ENCODE data around the gene PLIN4. TPM values are rescaled to one million over a fixed set of nuclear protein-coding genes. Genes with fewer than 3 reads are reported as not detected.

Gene PLIN4
- total RNA-seq, 2 donors from 2014 or later, result 0.05 TPM; not detected in 1

DNA sequence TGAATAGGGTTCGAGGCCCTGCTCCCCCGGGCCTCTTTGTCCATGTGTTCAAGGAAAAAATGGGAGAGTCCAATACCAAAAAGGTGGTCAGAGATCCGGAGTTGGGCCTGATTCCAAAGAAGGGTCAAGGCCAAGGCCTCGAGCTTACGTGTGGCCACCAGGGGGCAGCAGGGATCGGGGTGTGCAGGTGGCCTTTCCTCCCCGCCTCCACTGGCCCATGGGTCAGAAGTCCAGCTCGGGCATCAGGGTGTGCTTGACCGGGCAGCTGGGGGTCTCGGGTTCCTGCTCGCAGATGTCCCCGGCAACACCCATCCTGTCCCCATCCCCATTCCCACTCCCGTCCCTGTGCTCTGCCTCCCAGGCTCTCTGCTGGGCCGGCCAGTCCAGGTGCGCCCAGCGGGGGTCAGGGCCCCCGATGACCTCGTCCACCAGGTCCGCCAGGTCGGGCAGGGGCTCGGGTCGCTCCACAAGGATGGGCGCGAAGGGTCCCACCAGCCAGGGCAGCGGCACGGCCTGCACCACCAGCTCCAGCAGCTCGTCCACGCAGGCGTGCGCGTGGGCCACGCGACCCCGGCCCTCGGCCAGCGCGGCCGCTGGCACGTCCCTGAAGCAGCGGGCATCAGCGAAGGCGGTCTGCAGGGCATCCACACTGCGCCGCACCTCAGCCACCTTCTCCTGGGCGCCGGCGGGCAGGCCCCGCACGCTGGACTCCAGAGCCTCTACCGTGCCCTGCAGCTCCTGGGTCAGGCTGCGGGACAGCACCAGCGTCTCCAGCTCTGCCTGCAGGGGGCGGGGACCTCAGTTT lies 5.2 kb upstream of the PLIN4 start:
- Mint-ChIP-seq H3K9me3 (no peaks in the 10 kb centered on the region), H3K4me1 (no peaks in the 10 kb centered on the region)

DNA sequence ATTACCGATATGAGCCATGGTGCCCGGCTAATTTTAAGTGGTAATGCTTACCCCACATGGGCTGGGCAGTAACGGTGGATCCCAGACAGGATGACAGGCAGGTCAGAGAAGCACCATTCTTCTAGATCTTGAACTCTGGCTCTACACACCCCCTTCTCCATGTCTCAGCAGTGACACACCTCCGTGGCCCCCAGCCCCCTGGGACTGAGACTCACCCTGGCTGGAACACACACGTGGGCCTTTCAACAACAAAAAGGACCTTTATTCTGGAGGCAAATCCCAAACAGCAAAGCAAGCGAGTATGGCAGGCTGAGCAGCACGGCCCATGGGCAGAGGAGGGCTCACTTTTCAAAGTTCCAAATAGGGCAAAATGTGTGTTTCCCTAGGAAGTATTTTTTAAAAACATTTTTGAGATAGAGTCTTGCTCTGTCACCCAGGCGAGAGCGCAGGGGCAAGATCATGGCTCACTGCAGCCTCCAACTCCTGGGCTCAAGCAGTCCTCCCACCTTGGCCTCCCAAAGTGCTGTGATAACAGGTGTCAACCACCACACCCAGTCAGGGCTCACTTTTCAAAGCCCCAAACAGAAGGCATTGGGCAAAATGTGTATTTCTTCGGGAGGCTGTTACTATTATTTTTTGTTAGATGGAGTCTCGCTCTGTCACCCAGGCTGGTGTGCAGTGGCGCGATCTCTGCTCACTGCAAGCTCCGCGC lies 4.2 kb upstream of the PLIN4 start:
- Mint-ChIP-seq H3K4me3 (no peak overlapping the region), H3K36me3 (ENCODE audit: low read depth) (no peaks in the 10 kb centered on the region), H3K27me3 (peaks cover 3% of the 10 kb centered on the region), H3K9me3 (no peaks in the 10 kb centered on the region), H3K4me1 (no peaks in the 10 kb centered on the region), H3K27ac (no peak overlapping the region)
- no peak for ATAC-seq (replicated peaks)

More for the DNA sequence above, 5.2 kb upstream of the PLIN4 start:
- Mint-ChIP-seq H3K4me3 (no peak overlapping the region), H3K27ac (no peak overlapping the region), H3K36me3 (ENCODE audit: low read depth) (no peaks in the 10 kb centered on the region), H3K27me3 (peaks cover 3% of the 10 kb centered on the region)
- ATAC-seq (replicated peaks), result no peak

- no peak overlapping the region for H3K27ac Mint-ChIP-seq
- H3K36me3 Mint-ChIP-seq (ENCODE audit: low read depth), result no peaks in the 10 kb centered on the region
- ATAC-seq (replicated peaks), result no peak
- H3K4me3 Mint-ChIP-seq, result no peak overlapping the region
- no peaks in the 10 kb centered on the region for H3K4me1 Mint-ChIP-seq
- H3K27me3 Mint-ChIP-seq, result peaks cover 3% of the 10 kb centered on the region
- no peaks in the 10 kb centered on the region for H3K9me3 Mint-ChIP-seq
These were observed 3.6 kb upstream of the PLIN4 start for GRCh38 chr19:4521888-4522242.

DNA sequence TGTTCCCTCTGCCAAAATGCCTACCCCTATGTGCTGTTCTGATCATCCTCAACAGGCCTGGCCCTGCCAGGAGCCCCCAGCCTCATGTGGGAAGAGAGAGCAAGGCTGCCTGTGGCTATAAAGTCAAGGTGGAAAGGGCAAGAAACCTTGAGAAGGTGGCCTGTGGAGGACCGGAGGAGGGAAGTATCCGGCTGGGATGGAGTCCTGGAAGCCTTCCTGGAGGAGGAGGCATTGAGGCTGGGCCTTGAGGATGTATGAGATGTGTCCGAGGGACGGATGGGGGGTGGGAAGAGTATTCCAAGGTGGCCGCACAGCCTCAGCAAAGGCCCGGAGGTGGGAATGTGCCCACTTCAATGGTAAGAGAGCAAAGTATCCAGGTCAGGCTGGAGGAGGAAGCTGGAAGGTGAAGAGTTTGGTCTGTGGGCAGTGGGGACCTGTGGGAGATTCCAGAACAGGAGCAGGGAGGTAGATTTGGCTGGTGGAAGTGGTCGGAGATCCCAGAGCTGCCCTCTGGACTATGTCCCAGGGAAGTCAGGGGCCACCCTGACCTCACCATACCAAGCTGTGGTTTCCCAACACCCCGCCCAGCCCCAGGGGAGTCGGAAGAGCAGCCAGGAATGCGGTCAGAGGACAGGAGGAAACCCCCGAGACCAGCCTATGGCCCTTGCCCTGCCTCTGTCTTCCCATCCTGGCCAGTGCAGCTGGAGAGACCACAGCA lies 3.0 kb upstream of the PLIN4 start:
- H3K4me1 Mint-ChIP-seq, result no peaks in the 10 kb centered on the region
- no peaks in the 10 kb centered on the region for H3K36me3 Mint-ChIP-seq (ENCODE audit: low read depth)
- H3K27me3 Mint-ChIP-seq, result peaks cover 3% of the 10 kb centered on the region
- no peaks in the 10 kb centered on the region for H3K9me3 Mint-ChIP-seq
- no peak overlapping the region for H3K27ac Mint-ChIP-seq
- ATAC-seq (replicated peaks), result no peak
- H3K4me3 Mint-ChIP-seq, result no peak overlapping the region

- ATAC-seq (replicated peaks), result no peak
- no peaks in the 10 kb centered on the region for H3K9me3 Mint-ChIP-seq
- H3K4me3 Mint-ChIP-seq, result no peak overlapping the region
- H3K27ac Mint-ChIP-seq, result no peak overlapping the region
- peaks cover 3% of the 10 kb centered on the region for H3K27me3 Mint-ChIP-seq
- no peaks in the 10 kb centered on the region for H3K4me1 Mint-ChIP-seq
- H3K36me3 Mint-ChIP-seq (ENCODE audit: low read depth), result no peaks in the 10 kb centered on the region
These were observed 1.4 kb upstream of the PLIN4 start for GRCh38 chr19:4519521-4520277.

- Mint-ChIP-seq H3K4me1 (no peaks in the 10 kb centered on the region), H3K9me3 (no peaks in the 10 kb centered on the region), H3K27me3 (peaks cover 3% of the 10 kb centered on the region), H3K4me3 (no peak overlapping the region), H3K36me3 (ENCODE audit: low read depth) (no peaks in the 10 kb centered on the region), H3K27ac (no peak overlapping the region)
- no peak for ATAC-seq (replicated peaks)
These were observed 848 bp upstream of the PLIN4 start for GRCh38 chr19:4519172-4519496.

DNA sequence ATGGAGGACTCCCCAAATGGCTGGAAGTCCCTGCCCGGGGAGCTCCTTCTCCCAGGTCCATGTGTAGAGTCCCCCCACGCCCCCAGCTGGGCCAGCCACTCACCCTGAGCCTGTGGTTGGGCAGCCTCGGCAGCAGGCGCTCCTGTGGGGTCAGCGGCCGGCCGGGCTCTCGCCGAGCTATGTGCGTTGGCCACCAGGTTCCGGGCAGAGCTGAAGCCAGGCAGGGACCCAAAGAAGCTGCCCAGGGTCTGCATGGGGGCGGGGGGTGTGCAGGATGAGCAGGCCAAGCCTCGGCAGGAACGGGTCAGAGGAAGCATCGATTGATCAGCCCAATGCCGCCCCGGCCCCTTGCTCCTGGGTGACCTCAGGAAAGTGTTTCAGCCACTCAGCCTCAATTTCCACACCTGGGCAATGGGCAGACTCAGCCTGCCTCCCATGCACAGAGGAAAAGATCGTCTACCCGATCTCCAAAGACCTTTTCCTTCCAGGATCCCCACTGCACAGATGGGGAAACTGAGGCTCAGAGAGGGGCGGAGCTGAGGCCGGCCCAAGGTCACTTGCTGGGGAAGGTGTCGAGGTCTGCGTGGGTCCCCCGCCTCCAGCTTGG lies 732 bp downstream of the PLIN4 start:
- H3K27ac Mint-ChIP-seq, result no peak overlapping the region
- no peaks in the 10 kb centered on the region for H3K9me3 Mint-ChIP-seq
- H3K4me1 Mint-ChIP-seq, result no peaks in the 10 kb centered on the region
- no peaks in the 10 kb centered on the region for H3K36me3 Mint-ChIP-seq (ENCODE audit: low read depth)
- H3K27me3 Mint-ChIP-seq, result peaks cover 3% of the 10 kb centered on the region
- H3K4me3 Mint-ChIP-seq, result no peak overlapping the region
- no peak for ATAC-seq (replicated peaks)

- Mint-ChIP-seq H3K4me1 (no peaks in the 10 kb centered on the region), H3K27me3 (peaks cover 3% of the 10 kb centered on the region), H3K36me3 (ENCODE audit: low read depth) (no peaks in the 10 kb centered on the region), H3K4me3 (no peak overlapping the region), H3K27ac (no peak overlapping the region), H3K9me3 (no peaks in the 10 kb centered on the region)
- ATAC-seq (replicated peaks), result no peak
These were observed 1.4 kb downstream of the PLIN4 start for GRCh38 chr19:4516939-4517300.

- H3K4me3 Mint-ChIP-seq, result no peak overlapping the region
- no peaks in the 10 kb centered on the region for H3K4me1 Mint-ChIP-seq
- H3K36me3 Mint-ChIP-seq (ENCODE audit: low read depth), result no peaks in the 10 kb centered on the region
- H3K9me3 Mint-ChIP-seq, result no peaks in the 10 kb centered on the region
- no peak overlapping the region for H3K27ac Mint-ChIP-seq
- peaks cover 3% of the 10 kb centered on the region for H3K27me3 Mint-ChIP-seq
- no peak for ATAC-seq (replicated peaks)
These were observed 1.9 kb downstream of the PLIN4 start for GRCh38 chr19:4516199-4516938.

GRCh38 chr19:4515732-4516131 lies 2.6 kb downstream of the PLIN4 start:
- no peak overlapping the region for H3K27ac Mint-ChIP-seq
- H3K4me1 Mint-ChIP-seq, result no peaks in the 10 kb centered on the region
- no peaks in the 10 kb centered on the region for H3K36me3 Mint-ChIP-seq (ENCODE audit: low read depth)
- ATAC-seq (replicated peaks), result no peak
- H3K9me3 Mint-ChIP-seq, result no peaks in the 10 kb centered on the region
- no peak overlapping the region for H3K4me3 Mint-ChIP-seq
- H3K27me3 Mint-ChIP-seq, result peaks cover 3% of the 10 kb centered on the region

- Mint-ChIP-seq H3K27me3 (no peaks in the 10 kb centered on the region), H3K9me3 (no peaks in the 10 kb centered on the region), H3K4me1 (no peaks in the 10 kb centered on the region), H3K4me3 (no peak overlapping the region), H3K27ac (no peak overlapping the region), H3K36me3 (ENCODE audit: low read depth) (no peaks in the 10 kb centered on the region)
- ATAC-seq (replicated peaks), result no peak
These were observed 5.0 kb downstream of the PLIN4 start for GRCh38 chr19:4513248-4513647.

DNA sequence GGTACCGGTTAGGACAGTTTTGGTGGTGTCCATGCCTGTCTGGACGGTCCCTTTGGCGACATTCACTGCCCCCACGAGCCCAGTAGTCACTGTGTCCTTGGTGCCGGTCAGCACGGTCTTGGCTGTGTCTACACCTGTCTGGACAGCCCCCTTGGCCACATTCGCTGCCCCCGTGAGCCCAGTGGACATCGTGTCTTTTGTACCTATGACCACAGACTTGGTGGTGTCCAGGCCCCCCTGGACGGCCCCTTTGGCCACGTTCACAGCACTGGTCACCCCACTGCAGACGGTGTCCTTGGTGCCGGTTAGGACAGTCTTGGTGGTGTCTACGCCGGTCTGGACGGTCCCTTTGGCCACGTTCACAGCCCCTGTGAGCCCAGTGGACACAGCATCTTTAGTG lies 6.2 kb downstream of the PLIN4 start:
- no peaks in the 10 kb centered on the region for H3K9me3 Mint-ChIP-seq
- H3K36me3 Mint-ChIP-seq (ENCODE audit: low read depth), result no peaks in the 10 kb centered on the region
- no peaks in the 10 kb centered on the region for H3K4me1 Mint-ChIP-seq
- no peak overlapping the region for H3K4me3 Mint-ChIP-seq
- ATAC-seq (replicated peaks), result no peak
- no peak overlapping the region for H3K27ac Mint-ChIP-seq
- H3K27me3 Mint-ChIP-seq, result no peaks in the 10 kb centered on the region

GRCh38 chr19:4511300-4512054 lies 6.8 kb downstream of the PLIN4 start:
- Mint-ChIP-seq H3K4me3 (no peak overlapping the region), H3K9me3 (no peaks in the 10 kb centered on the region), H3K27me3 (no peaks in the 10 kb centered on the region), H3K27ac (no peak overlapping the region), H3K4me1 (no peaks in the 10 kb centered on the region), H3K36me3 (ENCODE audit: low read depth) (no peaks in the 10 kb centered on the region)
- ATAC-seq (replicated peaks), result no peak
